Ishikawa (cell line): ENCODE measurements around the gene FKBP7.
A peak's percentile ranks its signal among the peaks of the same experiment; 100 is the strongest.

Experiments used
- CEBPB ChIP-seq: IDR thresholded peaks from 2 replicates; pipeline ENCODE4 v1.6.1; 2012
- CREB1 ChIP-seq: IDR thresholded peaks from 2 replicates; pipeline ENCODE4 v1.6.1; 2012; ENCODE audit warnings: low read depth
- EGR1 ChIP-seq: IDR thresholded peaks from 2 replicates; pipeline ENCODE4 v1.6.1; 2012
- EP300 ChIP-seq: IDR thresholded peaks from 2 replicates; pipeline ENCODE4 v1.6.1; 2012; ENCODE audit warnings: borderline replicate concordance
- FOXM1 ChIP-seq: IDR thresholded peaks from 2 replicates; pipeline ENCODE4 v1.6.1; 2012; ENCODE audit warnings: low read depth, borderline replicate concordance
- NFIC ChIP-seq: IDR thresholded peaks from 2 replicates; pipeline ENCODE4 v1.6.1; 2012
- RAD21 ChIP-seq: IDR thresholded peaks from 2 replicates; pipeline ENCODE4 v1.6.1; 2012; ENCODE audit warnings: low read depth
- REST ChIP-seq: IDR thresholded peaks from 2 replicates; pipeline ENCODE4 v1.6.1; 2012; ENCODE audit warnings: low read depth, mild to moderate bottlenecking
- TAF1 ChIP-seq: IDR thresholded peaks from 2 replicates; pipeline ENCODE4 v1.6.1; 2012; ENCODE audit warnings: low read depth, mild to moderate bottlenecking
- TCF12 ChIP-seq: IDR thresholded peaks from 2 replicates; pipeline ENCODE4 v1.6.1; 2012; ENCODE audit warnings: low read depth
- TEAD4 ChIP-seq: IDR thresholded peaks from 2 replicates; pipeline ENCODE4 v1.6.1; 2012
- YY1 ChIP-seq: IDR thresholded peaks from 2 replicates; pipeline ENCODE4 v1.6.1; 2012; ENCODE audit warnings: low read depth
- ZBTB7A ChIP-seq: IDR thresholded peaks from 2 replicates; pipeline ENCODE4 v1.6.1; 2012; ENCODE audit warnings: low read depth
- TF ChIP-seq, protein P1 (sequence below): IDR thresholded peaks from 2 replicates; pipeline ENCODE4 v1.6.1; 2012
- TF ChIP-seq, protein P2 (sequence below): IDR thresholded peaks from 2 replicates; pipeline ENCODE4 v1.6.1; 2012

The FKBP7 gene

DNA sequence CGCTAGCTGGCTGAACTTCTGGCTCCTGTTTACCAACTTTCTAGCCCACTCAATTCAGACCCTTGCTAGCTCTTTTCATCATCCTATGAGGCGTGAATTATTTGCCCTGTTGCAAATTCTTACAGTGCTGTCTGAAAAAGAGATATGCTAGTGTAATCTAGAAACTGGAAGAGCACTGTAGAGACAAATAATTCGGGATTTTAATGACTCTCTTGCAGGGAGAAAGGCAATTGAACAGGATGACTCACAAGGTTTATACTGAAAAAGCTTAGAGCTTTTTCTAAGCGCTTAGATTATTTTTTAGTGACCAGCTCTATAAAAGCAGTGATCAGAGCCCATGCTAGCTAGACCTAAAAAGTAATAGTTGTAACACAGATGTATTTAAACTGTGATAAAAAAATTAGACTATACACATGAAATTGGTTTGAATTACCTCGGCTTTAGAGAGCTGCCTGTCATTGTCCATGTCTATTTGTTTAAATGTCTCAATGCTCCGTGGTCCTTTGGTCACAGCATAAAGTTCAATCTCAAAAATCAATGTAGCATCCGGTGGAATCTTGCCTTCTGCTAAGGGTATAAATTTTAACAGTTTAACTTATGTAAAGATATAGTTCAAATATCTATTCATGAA lies 9.1 kb downstream of the FKBP7 start:
- TF ChIP-seq EP300: no peak

GRCh38 chr2:178457390-178457886 lies 21.0 kb downstream of the FKBP7 start:
- TF ChIP-seq EGR1: no peak
- TF ChIP-seq ZBTB7A: no peak
- TF ChIP-seq, protein P1, sequence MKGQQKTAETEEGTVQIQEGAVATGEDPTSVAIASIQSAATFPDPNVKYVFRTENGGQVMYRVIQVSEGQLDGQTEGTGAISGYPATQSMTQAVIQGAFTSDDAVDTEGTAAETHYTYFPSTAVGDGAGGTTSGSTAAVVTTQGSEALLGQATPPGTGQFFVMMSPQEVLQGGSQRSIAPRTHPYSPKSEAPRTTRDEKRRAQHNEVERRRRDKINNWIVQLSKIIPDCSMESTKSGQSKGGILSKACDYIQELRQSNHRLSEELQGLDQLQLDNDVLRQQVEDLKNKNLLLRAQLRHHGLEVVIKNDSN: no peak
- no peak for TF ChIP-seq TAF1
- no peak for TF ChIP-seq REST
- TF ChIP-seq RAD21: no peak
- TF ChIP-seq NFIC: no peak
- TF ChIP-seq EP300: no peak
- TF ChIP-seq FOXM1: no peak

DNA sequence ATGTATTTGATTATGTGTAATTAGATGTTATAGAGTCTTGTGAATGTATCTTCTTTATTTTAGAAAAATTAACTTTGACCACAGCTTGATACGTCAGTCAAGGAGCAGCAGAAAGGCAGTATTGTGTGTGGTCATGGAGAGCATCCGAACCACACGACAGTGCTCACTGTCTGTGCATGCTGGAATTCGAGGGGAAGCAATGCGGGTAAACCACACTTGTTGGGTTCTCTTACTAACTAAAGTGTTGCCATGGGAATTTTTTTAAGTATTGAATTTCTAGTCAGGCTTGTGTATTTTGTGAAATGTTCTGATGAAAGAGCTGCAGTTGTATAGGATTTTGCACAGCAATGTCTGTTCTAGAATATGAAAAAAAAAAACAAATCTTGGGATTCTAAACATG lies 22.5 kb downstream of the FKBP7 start:
- TF ChIP-seq TCF12 (no peak), TAF1 (no peak), YY1 (no peak), CEBPB (no peak), EGR1 (no peak), CREB1 (no peak), REST (no peak), FOXM1 (no peak), EP300 (no peak), NFIC (no peak), RAD21 (no peak), TEAD4 (no peak), ZBTB7A (no peak)
- TF ChIP-seq, protein P2, sequence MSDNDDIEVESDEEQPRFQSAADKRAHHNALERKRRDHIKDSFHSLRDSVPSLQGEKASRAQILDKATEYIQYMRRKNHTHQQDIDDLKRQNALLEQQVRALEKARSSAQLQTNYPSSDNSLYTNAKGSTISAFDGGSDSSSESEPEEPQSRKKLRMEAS: no peak
- TF ChIP-seq, protein P1: no peak

DNA sequence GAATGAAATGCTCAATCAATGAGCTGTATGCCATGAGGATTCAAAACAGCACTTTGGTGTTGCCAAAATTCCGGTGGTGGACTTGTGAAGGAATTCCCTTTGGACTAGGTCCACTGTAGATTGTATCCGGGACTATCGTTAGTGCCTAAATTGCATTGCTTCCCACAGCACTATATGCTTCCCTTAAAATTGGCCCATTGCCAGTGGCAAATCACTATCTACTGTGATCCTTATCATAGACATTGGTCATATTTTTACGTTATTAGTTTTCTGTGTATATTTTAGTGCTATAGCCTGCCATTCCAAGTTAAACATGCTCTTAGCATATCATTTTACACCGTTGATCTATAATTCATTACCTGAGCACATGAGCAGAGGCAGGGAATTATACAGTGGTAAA lies 25.5 kb downstream of the FKBP7 start:
- TF ChIP-seq FOXM1 (no peak), RAD21 (no peak), NFIC (peak; percentile 51)

GRCh38 chr2:178452334-178452733 lies 26.1 kb downstream of the FKBP7 start:
- no peak for TF ChIP-seq REST
- TF ChIP-seq, protein P2: no peak
- no peak for TF ChIP-seq CEBPB
- no peak for TF ChIP-seq TAF1
- no peak for TF ChIP-seq YY1
- TF ChIP-seq TCF12: no peak
- no peak for TF ChIP-seq ZBTB7A
- no peak for TF ChIP-seq EGR1
- no peak for TF ChIP-seq NFIC
